ENCODE measurements around the gene EPN1. TPM values are rescaled to one million over a fixed set of nuclear protein-coding genes. Genes with fewer than 3 reads are reported as not detected.

The EPN1 gene
- polyA plus RNA-seq, 3 donors: 80.2 to 152 (median 135) TPM

DNA sequence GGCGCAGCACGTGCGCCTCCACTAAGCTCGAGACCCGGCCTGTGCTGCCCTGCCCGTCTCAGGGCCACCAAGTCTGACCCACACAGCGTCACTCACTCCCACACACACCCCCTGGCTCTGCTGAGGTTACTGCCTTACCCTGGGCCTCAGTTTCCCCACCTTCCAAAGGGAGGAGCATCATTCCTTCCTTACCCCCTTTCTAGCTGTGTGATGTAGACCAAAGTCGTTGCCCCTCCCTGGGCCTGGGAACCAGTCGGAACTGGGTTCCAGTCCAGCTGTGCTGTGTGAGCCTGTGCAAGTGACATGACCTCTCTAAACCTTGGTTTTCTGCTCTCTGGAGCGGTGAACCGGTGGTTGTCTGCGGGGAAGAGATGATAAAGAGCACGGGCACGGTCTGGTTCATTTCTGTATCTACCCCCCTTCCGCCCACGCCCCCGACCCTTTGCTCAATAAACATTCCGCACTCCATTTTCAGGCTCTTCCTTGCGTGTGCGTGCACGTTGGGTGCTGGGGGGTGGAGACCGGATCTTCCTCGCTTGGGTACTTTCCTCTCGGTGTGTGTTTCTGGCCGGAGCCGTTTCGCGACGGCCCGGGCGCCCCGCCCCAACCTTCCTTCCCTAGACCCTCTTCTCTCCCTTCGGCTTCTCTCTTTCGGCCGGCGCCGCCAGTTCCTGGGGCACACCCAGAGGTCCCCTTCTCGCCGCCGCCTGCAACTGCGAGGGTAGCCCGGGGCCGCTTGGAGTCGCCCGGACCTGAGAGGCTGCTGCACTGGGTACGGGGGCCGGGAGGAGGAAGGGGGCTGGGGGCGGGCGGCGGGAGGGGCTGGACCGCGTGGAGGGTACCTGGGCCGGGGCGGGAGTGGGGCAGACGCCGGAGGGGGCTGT lies 31.8 kb upstream of the EPN1 start, which contains the start of gene ZNF581:
Gene ZNF581, plus strand, starts transcription at position 647 of the 884 bp plus-strand sequence. CDS start 923 bp downstream, outside the sequence.
- peak in 3 of 11 donors; percentile 54 to 65 (median 62) for DNase-seq (ENCODE audit: extremely low read depth in 1 of 11, low read depth in 9 of 11, low spot score in 4 of 11)

DNA sequence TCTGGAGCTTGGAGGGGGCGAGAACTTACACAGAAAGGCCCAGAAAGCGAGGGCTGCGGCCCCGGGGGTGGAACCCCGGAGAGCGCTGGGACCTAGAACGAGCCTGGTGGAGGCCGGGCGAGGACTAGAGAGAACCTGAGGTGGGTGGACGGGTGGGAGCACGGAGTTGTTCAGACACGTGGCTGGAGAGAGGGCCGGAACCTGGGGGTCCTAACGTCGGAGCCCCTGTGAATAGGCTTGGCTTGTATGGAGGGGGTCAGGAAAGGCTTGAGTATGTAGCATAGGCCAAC lies 31.2 kb upstream of the EPN1 start:
- no peak for DNase-seq (ENCODE audit: extremely low read depth in 1 of 11, low read depth in 9 of 11, low spot score in 4 of 11)

DNA sequence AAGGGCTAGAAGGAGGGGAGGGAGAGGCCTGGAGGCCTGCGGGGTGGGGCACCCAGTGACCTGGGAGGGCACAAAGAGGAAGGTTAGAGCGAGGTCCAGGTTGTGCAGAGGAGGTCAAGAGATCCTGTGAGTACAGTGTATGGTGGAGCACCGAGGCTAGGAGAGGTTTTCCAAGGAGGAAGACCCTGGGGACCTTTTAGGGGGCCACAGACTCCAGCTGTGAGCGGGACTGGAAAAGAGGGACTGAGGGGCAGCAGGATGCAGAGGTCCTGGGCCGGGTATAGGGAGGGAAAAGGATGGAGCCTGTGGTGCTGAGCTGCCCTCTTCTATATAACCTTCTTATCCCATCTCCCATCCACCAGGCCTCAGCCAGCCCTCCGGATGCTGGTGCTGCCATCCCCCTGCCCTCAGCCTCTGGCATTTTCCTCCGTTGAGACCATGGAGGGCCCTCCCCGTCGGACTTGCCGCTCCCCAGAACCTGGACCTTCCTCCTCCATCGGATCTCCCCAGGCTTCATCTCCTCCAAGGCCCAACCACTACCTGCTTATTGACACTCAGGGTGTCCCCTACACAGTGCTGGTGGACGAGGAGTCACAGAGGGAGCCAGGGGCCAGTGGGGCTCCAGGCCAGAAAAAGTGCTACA lies 30.7 kb upstream of the EPN1 start:
- no peak for DNase-seq (ENCODE audit: extremely low read depth in 1 of 11, low read depth in 9 of 11, low spot score in 4 of 11)

DNA sequence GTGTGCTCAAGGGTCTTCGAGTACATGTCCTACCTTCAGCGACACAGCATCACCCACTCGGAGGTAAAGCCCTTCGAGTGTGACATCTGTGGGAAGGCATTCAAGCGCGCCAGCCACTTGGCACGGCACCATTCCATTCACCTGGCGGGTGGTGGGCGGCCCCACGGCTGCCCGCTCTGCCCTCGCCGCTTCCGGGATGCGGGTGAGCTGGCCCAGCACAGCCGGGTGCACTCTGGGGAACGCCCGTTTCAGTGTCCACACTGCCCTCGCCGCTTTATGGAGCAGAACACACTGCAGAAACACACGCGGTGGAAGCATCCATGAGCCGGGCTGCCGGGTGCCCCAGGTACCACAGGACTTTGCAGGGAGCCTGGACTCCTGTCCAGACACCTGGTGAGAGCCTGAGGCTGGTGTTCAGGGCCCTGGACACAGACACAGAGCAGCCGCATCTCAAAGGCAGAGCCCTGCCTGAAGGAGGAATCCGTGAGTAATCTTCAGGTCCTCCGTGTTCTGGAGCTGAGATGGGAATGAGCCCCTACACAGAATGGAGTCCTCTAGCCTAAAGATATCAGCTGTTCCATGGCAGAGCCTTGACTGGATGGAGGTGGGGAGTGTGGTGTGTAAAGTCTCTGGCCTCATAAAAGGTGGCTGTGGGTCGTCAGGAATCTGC lies 30.0 kb upstream of the EPN1 start:
- no peak for DNase-seq (ENCODE audit: extremely low read depth in 1 of 11, low read depth in 9 of 11, low spot score in 4 of 11)

DNA sequence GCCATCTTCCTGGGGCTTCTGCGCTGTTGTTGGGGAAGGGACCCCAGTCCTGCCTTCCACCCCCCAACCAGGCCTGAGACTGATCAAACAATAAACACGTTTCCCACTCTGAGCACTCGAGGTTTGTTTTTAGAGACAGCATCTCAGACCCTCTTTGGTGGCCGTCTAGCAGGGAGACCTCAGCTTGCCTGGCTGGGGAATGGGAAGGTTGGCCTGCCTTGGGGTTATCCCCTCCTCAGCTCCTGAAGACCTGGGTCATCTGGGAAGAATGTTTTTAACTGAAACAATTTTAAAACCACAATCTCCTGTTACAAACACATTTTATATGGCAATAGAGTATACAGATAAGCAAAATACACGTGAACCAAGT lies 29.5 kb upstream of the EPN1 start:
- no peak for DNase-seq (ENCODE audit: extremely low read depth in 1 of 11, low read depth in 9 of 11, low spot score in 4 of 11)

DNA sequence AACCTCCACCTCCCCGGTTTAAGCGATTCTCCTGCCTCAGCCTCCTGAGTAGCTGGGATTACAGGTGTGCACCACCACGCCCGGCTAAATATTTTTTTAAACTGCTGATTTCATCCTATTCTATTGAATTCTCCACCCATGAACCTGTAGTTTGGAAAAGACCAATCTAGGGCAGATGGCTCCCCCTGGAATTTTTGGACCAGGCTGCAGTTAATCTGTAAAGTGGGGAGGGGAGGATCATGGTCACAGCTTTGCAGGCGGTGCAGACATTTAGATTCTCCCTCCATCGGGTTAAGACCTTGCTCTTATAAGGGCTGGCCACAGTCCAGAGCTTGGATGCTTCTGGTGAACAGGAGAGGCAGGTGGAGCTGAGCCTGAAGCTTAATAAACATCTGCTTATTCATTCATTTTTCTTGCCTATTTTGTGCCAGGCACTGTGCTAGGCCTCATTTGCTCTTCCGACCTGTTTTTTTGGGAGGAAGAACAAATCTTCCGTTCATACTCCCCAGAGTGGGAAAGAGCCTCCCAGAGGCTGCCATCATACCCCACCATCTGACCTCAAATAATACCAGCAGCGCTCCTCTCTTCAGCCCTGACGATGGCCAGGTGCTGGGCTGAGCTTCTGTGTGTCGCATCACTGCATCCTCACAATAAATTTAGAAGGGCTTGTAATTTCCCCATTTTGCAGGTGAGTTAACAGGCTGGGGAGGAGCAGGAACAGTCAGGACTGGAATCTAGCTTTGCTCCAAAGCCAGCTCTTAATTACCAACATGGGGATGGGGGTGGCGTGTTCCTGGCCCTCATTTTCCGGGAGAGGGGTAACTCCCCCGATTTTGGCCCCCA lies 27.9 kb upstream of the EPN1 start:
- DNase-seq (ENCODE audit: extremely low read depth in 1 of 11, low read depth in 9 of 11, low spot score in 4 of 11): no peak

DNA sequence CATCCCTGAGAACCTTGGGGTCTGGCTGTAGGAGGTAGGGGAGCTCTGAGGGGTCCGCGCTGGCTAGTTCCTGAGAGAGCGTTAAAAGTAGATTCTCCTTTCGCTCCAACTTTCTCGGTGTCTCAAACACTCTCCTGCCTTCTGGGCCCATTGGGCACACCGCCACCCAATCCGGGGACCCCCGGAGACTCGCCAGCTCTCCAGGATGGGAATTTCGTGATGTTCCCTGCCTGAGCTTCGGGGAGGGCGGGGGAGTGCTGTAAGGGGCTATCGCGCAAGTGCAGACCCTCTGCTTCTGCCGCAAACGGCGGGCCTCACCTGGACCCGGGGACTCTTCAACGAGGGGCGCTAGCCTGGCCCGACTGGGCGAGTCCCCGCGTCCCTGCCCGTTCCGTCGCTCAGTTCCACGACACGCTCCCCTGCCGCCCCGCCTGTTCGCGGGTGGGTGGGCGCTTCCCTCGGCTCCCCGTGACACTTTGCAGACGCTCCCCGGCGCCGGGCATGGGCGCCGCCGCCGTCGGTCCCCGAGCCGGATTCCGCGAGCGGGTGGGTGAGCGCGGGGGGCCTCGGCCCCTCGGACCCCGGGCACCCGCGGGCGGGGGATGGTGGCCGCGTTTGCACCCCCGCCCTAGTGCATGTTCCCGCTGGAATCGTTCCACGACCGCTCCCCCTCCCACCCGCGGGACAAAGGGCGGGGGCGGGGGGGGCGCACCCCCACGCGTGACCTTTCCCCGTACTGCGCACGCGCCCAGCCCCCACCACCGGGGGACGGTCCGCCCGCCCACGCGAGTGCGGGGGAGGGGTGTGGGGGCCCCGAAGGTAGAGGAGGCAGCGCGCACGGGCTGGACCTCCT lies 27.1 kb upstream of the EPN1 start, which contains the start of gene CCDC106:
Gene CCDC106, plus strand, starts transcription at position 481 of the 853 bp plus-strand sequence. CDS start 835 bp downstream, outside the sequence.
- peak in 5 of 11 donors; percentile 59 to 79 (median 74) for DNase-seq (ENCODE audit: extremely low read depth in 1 of 11, low read depth in 9 of 11, low spot score in 4 of 11)

DNA sequence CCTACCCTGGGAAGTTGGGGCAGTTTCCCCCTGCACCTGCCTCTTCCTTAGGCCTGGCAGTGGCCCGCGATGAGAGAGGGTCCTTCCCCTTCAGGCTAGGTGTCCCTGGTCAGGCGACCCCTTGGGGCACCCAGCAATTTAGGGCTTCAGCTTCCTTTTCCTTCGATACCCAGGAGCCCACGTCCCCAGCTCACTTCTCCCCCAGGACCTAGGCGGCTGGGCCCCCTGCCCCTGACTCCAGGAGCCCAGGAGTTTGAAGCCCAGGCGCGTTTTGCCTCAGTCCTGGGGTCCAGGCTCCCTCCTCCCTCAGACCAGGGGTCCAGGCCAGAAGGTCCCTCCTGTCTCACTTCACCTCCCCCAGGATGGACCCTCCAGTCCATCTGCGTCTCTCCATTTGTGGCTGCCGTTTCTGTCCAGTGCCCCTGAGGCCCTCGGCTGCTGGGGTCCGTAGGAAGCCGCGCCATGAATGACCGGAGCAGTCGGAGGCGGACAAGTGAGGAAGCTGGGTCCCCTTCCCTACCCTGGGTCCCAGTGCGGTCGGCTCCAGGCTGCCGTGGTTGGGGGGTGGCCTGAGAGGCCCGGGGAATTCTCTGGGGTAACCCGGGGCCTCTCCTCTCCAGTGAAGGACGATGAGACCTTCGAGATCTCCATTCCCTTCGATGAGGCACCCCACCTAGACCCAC lies 26.3 kb upstream of the EPN1 start:
- DNase-seq (ENCODE audit: extremely low read depth in 1 of 11, low read depth in 9 of 11, low spot score in 4 of 11): no peak

DNA sequence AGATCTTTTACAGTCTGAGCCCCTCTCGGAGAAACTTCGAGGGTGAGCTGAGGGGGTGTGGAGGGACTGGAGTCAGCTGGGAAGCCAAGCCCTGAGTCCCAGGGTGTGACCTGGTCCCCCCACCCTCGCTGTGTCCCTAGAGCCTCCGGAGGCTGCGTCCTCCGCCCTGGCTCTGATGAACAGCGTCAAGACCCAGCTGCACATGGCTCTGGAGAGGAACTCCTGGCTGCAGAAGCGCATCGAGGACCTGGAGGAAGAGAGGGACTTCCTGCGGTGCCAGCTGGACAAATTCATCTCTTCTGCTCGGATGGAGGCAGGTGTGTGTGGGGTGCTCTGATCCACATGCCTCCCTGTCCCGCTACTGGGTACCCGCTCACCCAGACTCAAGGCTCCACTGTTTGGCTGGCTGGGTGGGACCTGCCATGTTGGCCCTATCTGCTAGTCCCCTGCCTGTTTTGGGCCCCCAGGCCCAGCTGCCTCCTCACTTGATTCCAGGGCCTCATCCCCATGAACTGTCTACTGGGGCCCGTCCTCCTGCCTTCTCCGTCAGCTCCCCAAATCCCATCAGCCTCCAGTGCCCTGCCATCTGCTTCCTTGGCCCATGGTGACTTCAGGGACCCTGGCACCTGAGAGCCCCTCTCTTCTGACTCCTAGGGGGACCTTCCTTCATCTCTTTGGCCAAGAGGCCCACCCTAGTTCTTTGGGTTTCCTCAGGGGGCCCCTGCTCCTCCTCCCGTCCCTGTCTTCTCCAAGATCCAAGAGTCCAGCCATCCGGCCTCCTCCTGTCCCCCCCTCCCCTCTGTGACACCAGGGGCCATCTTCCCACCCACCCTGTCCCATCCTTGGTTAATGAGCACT lies 25.5 kb upstream of the EPN1 start:
- DNase-seq (ENCODE audit: extremely low read depth in 1 of 11, low read depth in 9 of 11, low spot score in 4 of 11): no peak

DNA sequence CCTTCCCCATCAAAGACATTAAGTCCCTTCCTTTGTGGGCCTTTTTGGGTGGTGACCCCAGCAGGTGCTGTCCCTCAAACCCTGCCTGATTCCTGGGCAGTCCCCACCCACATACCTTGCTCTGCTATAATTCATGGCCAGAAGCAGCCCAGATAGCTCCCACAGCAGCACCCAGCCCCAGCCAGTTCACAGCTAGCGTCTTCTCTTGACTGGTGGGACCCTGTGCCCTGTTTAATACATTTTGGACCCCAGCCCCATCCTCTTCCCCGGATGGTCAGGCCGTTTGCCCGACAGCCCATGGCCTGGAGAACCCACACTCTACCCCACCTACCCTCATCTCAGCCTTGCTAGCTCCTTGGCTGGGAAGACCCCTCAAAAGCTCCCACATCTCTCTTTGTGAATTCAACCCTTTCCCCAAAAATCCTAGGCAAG lies 24.9 kb upstream of the EPN1 start:
- no peak for DNase-seq (ENCODE audit: extremely low read depth in 1 of 11, low read depth in 9 of 11, low spot score in 4 of 11)

DNA sequence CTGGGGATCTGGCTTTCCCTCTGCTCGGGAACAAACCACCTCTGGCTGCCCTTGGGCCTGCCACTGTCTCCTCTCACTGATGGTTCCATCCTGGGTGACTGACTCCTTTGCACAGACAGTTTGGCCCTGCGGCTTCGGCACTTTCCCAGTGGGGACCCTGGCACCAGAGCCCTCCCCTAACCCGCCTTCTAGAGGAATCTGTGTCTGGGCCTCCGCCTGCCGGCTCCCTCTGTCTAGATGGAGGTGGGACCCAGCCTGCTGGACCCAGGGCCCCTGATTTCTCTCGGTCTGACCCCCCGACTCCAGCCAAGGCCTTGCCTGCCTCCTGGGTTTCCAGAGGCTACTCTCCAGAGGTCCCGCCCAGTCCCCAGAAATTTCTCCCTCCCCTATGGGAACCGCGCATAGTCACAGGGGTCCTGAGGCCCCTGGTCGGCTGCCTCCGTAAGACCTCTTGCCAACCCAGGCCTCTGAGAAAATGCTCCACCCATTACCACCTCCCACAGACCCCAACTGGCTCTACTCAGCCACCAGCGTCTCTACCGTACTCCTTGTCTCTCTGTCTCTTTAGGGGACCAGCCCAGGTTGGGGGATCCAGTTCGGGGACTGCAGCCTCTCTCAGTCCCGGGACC lies 24.3 kb upstream of the EPN1 start:
- DNase-seq (ENCODE audit: extremely low read depth in 1 of 11, low read depth in 9 of 11, low spot score in 4 of 11): no peak

DNA sequence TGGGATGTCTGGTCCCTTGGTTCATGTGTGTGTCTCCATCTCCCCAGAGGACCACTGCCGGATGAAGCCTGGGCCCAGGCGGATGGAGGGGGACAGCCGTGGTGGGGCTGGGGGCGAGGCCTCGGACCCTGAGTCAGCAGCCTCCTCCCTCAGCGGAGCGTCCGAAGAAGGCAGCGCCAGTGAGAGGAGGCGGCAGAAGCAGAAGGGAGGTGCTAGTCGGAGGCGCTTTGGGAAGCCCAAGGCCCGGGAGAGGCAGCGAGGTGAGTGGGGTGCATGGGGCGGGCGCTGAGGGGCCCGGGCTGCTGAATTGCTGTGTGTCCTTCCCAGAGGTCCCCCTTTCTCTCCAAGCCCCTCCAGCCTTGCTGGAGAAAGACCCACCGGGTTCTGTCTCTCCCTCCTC lies 23.8 kb upstream of the EPN1 start:
- DNase-seq (ENCODE audit: extremely low read depth in 1 of 11, low read depth in 9 of 11, low spot score in 4 of 11): no peak

DNA sequence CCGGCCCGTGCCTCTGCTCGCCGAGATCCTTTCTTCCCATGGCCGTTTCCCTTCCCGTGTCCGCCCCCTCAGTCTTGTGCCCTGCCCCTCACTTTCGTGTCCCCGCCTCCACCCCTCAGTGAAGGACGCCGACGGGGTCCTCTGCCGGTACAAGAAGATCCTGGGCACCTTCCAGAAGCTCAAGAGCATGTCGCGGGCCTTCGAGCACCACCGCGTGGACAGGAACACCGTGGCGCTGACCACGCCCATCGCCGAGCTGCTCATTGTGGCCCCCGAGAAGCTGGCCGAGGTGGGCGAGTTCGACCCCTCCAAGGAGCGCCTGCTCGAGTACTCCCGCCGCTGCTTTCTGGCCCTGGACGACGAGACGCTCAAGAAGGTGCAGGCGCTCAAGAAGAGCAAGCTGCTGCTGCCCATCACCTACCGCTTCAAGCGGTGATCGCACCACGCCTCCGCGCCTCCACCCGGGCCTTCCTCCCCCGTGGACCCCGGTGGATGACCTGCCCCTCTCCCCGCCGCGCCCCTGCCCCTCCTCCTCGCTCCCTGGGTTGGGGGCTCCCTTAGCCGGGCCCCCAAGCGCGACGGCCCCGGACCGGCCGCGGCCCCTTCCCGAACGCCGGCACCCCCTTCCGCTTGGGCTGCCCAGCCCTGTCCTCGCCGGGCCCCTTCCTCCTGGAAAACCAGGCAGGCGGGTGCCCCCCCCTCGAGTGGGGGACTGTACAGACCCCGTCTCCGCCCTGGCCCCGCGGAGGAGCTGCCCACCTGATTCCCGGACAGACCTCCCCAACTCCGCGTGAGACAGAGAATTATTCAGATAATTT lies 22.5 kb upstream of the EPN1 start:
- DNase-seq (ENCODE audit: extremely low read depth in 1 of 11, low read depth in 9 of 11, low spot score in 4 of 11): no peak

DNA sequence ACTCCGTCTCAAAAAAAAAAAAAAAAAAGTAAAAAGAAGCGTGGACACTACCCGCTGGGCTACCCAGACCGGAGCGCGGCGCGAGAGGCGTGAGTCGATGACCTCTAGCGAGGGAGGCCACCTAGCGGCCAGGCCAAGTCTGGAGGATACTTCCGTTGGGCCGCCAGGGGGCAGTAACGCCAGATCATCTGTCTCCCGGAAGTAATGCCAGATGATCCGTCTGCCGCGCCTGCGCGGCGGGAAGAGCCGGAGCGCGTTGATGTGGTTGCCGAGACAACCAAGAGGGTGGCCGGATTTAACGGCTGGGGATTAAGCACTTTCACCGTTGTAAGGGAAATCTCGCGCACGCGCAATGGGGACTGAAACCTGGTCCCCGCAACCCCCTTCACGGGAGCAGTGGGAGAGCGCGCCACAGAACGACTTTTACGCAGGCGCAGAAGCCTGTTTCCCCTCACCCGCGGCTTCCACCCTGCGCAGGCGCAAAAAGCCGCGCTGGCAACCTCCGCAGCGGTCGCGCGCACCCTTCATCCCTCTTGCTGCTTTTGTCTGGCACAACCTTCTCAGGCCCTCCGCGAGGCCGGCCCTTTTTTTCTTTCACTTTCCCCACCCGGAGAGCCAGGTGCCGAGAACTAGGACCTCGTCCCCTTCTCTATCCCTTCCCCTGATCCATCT lies 21.2 kb upstream of the EPN1 start:
- DNase-seq (ENCODE audit: extremely low read depth in 1 of 11, low read depth in 9 of 11, low spot score in 4 of 11): peak; percentile 98 to 100 (median 99)

DNA sequence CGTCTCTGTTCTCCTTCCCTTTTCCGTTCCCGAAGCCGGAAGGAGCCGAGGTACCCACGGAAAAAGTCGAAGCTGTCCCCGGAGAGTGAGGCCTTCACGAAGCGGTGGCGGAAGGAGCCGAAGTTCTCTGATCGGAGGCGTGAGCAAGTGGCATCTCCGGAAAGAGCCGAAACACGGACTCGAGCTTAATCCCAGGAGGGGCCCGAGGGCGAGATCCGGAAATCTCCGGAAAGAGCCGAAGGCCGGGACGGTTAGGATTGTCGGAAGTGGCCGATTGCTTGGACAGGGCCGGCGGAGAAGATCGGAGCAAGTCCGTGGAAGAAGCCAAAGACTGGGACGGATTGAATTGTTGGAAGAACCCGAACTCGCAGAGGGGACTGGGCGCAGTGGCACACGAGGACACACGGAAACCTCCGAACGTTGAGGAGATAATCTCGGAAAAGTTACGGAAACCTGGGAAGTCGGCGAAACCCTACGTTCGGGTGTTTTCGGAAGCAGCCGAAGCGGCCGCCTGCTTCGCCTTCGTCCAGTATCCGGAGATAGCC lies 20.6 kb upstream of the EPN1 start:
- DNase-seq (ENCODE audit: extremely low read depth in 1 of 11, low read depth in 9 of 11, low spot score in 4 of 11): peak; percentile 98 to 100 (median 99)

All from renal cortex interstitium (tissue), 11 donors.